GM21390 (cell line): ENCODE measurements around the gene DDX42.
"Not testable (repeated sequence)": the region's sequence is repeated elsewhere in the genome, so short reads cannot be mapped to it uniquely, and the experiment has no call there.

ENCODE experiments used
- ATAC-seq: cut with Tn5 transposase; IDR thresholded peaks from one replicate; pipeline ENCODE4 v1.9.1; 2021; ENCODE audit not compliant: unreplicated experiment

DDX42 gene

GRCh38 chr17:63837480-63837879 is 63.5 kb downstream of the DDX42 start:
- ATAC-seq, result no peak

GRCh38 chr17:63837962-63838600 is 64.1 kb downstream of the DDX42 start:
- no peak for ATAC-seq

- ATAC-seq, result no peak
These were observed 64.7 kb downstream of the DDX42 start for GRCh38 chr17:63838631-63839171.

GRCh38 chr17:63840591-63841349 is 66.8 kb downstream of the DDX42 start:
- ATAC-seq, result no peak

GRCh38 chr17:63841350-63842172 is 67.6 kb downstream of the DDX42 start:
- ATAC-seq, result no peak

- peak; percentile 23 for ATAC-seq
These were observed 68.2 kb downstream of the DDX42 start for GRCh38 chr17:63842173-63842539.

GRCh38 chr17:63842540-63843386 is 68.8 kb downstream of the DDX42 start, which contains the start of gene SMARCD2:
Gene SMARCD2 (minus strand): TSS chr17:63842685. CDS start chr17:63842674, 11 bp downstream.
- ATAC-seq, result peak; percentile 75

- not testable (repeated sequence) for ATAC-seq
These were observed 69.5 kb downstream of the DDX42 start for GRCh38 chr17:63843387-63843888.

- no peak for ATAC-seq
These were observed 70.1 kb downstream of the DDX42 start for GRCh38 chr17:63843910-63844677.

- no peak for ATAC-seq
These were observed 71.5 kb downstream of the DDX42 start for GRCh38 chr17:63845509-63845908.

GRCh38 chr17:63847525-63848249 is 73.7 kb downstream of the DDX42 start:
- no peak for ATAC-seq

GRCh38 chr17:63848834-63849689 is 75.1 kb downstream of the DDX42 start:
- ATAC-seq, result peak; percentile 82

- no peak for ATAC-seq
These were observed 76.4 kb downstream of the DDX42 start for GRCh38 chr17:63850401-63850800.

GRCh38 chr17:63853260-63853659 is 79.3 kb downstream of the DDX42 start:
- no peak for ATAC-seq

GRCh38 chr17:63854709-63855108 is 80.7 kb downstream of the DDX42 start:
- no peak for ATAC-seq

- ATAC-seq, result no peak
These were observed 81.2 kb downstream of the DDX42 start for GRCh38 chr17:63855185-63855584.

GRCh38 chr17:63856425-63856824 is 82.5 kb downstream of the DDX42 start:
- ATAC-seq, result not testable (repeated sequence)

GRCh38 chr17:63859257-63859656 is 85.3 kb downstream of the DDX42 start:
- no peak for ATAC-seq
